Measurements from ENCODE around the gene ATP6V1F.
A peak's percentile ranks its signal among the peaks of the same experiment; 100 is the strongest.

The ATP6V1F gene

GRCh38 chr7:128879939-128880746 is 17.5 kb downstream of the ATP6V1F start:
- TF ChIP-seq CTCF (IDR thresholded peaks at IDR 0.05; ENCODE audit: control extremely low read depth, extremely low read depth, low read depth, missing control alignments): peak; percentile 71
- POLR2A ChIA-PET: interaction anchor here (0.6 kb wide), 1 partner anchor 12 kb away, joined by 3 read pairs; no protein-coding TSS in a partner anchor
- CTCF ChIA-PET: interaction anchor here (0.8 to 5.7 kb wide), 17 partner anchors 10 to 454 kb away, joined by 3 to 75 read pairs (median 4); partner anchors contain the start of gene ATP6V1F
- no peak for DNase-seq (ENCODE audit: extremely low spot score)

- no peak for TF ChIP-seq CTCF (IDR thresholded peaks at IDR 0.05; ENCODE audit: control extremely low read depth, extremely low read depth, low read depth, missing control alignments)
- no peak for DNase-seq (ENCODE audit: extremely low spot score)
- CTCF ChIA-PET: interaction anchor here (0.7 to 5.7 kb wide), 14 partner anchors 11 to 455 kb away, joined by 3 to 75 read pairs (median 4); partner anchors contain the start of gene ATP6V1F
- POLR2A ChIA-PET: interaction anchor here (0.6 kb wide), 1 partner anchor 11 kb away, joined by 3 read pairs; no protein-coding TSS in a partner anchor
Observed at GRCh38 chr7:128880791-128881457, 18.3 kb downstream of the ATP6V1F start.

- no peak for TF ChIP-seq CTCF (IDR thresholded peaks at IDR 0.05; ENCODE audit: control extremely low read depth, extremely low read depth, low read depth, missing control alignments)
- ChIA-PET CTCF (interaction anchor here (0.7 to 5.7 kb wide), 16 partner anchors 11 to 456 kb away, joined by 3 to 75 read pairs (median 7); partner anchors contain the start of gene ATP6V1F), POLR2A (no interaction called here)
- no peak for DNase-seq (ENCODE audit: extremely low spot score)
Observed at GRCh38 chr7:128881458-128882125, 18.9 kb downstream of the ATP6V1F start.

- no peak for TF ChIP-seq CTCF (IDR thresholded peaks at IDR 0.05; ENCODE audit: control extremely low read depth, extremely low read depth, low read depth, missing control alignments)
- ChIA-PET POLR2A (no interaction called here), CTCF (interaction anchor here (1.1 to 5.7 kb wide), 19 partner anchors 12 to 456 kb away, joined by 3 to 75 read pairs (median 9); partner anchors contain the start of genes ATP6V1F, CALU and METTL2B)
- no peak for DNase-seq (ENCODE audit: extremely low spot score)
Observed at GRCh38 chr7:128882134-128882533, 19.5 kb downstream of the ATP6V1F start.

- peak; percentile 93 for DNase-seq (ENCODE audit: extremely low spot score)
- CTCF ChIA-PET: interaction anchor here (0.7 to 5.7 kb wide), 63 partner anchors 8 to 853 kb away, joined by 3 to 75 read pairs (median 4); partner anchors contain the start of genes ATP6V1F, CALU, GARIN1A and METTL2B
- POLR2A ChIA-PET: interaction anchor here (1.1 to 1.6 kb wide), 2 partner anchors 21 to 145 kb away, joined by 3 to 4 read pairs; partner anchors contain the start of genes ATP6V1F and CALU
- peak; percentile 98 for TF ChIP-seq CTCF (IDR thresholded peaks at IDR 0.05; ENCODE audit: control extremely low read depth, extremely low read depth, low read depth, missing control alignments)
Observed at GRCh38 chr7:128883622-128884448, 21.2 kb downstream of the ATP6V1F start.

All from GM10248 (cell line).